ENCODE data around the gene FTSJ3. TPM values are rescaled to one million over a fixed set of nuclear protein-coding genes. Genes with fewer than 3 reads are reported as not detected.
A peak's percentile ranks its signal among the peaks of the same experiment; 100 is the strongest.

The FTSJ3 gene
- total RNA-seq, 2 donors from 2014 or later, result 22.7 to 30.9 TPM

DNA sequence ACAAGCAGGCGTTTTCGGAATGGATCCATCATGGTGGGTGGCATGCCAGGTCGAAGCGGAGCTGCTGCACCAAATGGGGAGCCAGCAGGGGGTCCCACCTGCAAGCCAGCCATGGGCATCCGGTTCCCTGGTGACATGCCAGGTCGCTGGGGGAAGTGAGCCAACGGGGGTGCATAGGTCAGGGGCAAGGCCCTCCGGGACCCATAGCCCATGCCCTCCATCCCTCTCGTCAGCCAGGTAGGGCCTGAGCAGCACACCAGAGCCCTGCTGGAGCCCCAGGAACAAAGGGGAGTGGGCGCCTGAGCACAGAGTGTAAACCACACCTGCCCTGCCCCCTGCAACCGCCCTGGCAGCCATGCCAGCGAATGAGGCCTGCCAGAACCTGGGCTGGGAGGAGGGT is 10.0 kb upstream of the FTSJ3 start:
- ATAC-seq (no peak), DNase-seq (no peak)
- H3K27ac ChIP-seq, result peak overlapping the region; percentile 68 to 94 (median 90)
- H3K27me3 ChIP-seq, result no peaks in the 10 kb centered on the region
- intact Hi-C loops (cut with DNase I), result loop anchor here (10.0 kb wide), 1 partner anchor 63 kb away; the partner anchor contains the start of genes CCDC47 and DDX42
- no peaks in the 10 kb centered on the region for H3K9me3 ChIP-seq
- no peak overlapping the region for H3K4me3 ChIP-seq
- 76 to 87% methylated on average over 5 to 12 of the region's 12 CpGs for WGBS, 2 donors
- peaks cover 11 to 26% of the 10 kb centered on the region in 2 donors for H3K36me3 ChIP-seq (replicated peaks in 1 of 2; ENCODE audit: insufficient read depth in 1 of 2, low read depth in 2 of 2)
- peaks cover 60% of the 10 kb centered on the region for H3K4me1 ChIP-seq
- TF ChIP-seq POLR2A (IDR thresholded peaks at IDR 0.05), result no peak
- no peak for TF ChIP-seq CTCF (IDR thresholded peaks at IDR 0.05)

- ATAC-seq, result no peak
- 87 to 90% methylated on average over 7 of the region's 7 CpGs for WGBS, 2 donors
- intact Hi-C loops (cut with DNase I), result loop anchor here (10.0 kb wide), 1 partner anchor 62 kb away; the partner anchor contains the start of genes CCDC47 and DDX42
Measured at GRCh38 chr17:63836811-63837210, 9.3 kb upstream of the FTSJ3 start.

DNA sequence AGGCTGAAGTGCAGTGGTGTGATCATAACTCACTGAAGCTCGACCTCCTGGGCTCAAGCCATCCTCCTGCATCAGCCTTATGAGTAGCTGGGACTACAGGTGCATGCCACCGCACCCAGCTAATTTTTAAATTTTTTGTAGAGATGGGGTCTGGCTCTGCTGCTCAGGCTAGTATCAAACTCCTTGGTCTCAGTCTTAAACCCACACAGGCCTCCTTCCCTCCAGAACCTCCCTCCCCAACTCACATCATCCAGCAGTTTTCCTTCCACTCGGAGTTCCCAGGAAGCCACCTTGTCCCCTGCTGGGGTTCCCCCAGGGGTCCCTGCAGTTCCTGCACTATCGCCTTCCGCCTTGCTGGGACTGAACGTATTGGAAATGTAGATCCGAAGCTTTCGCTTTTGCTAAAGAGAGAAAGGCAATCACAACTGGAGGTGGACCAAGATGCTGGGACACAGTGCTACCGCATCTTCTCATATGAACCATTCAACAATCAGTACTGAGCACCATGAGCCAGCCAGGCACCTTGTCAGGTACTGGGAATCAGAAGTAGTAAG is 7.8 kb upstream of the FTSJ3 start:
- Histone ChIP-seq H3K4me1 (peaks cover 46% of the 10 kb centered on the region), H3K9me3 (no peaks in the 10 kb centered on the region), H3K4me3 (no peak overlapping the region), H3K36me3 (replicated peaks in 1 of 2; ENCODE audit: insufficient read depth in 1 of 2, low read depth in 2 of 2) (peaks cover 11 to 43% of the 10 kb centered on the region in 2 donors), H3K27me3 (no peaks in the 10 kb centered on the region), H3K27ac (peak overlapping the region in 1 of 4 donors; percentile 40)
- 78 to 88% methylated on average over 9 of the region's 9 CpGs for WGBS, 2 donors
- TF ChIP-seq POLR2A (IDR thresholded peaks at IDR 0.05) (no peak), CTCF (IDR thresholded peaks at IDR 0.05) (no peak)
- ATAC-seq (no peak), DNase-seq (no peak)
- intact Hi-C loops (cut with DNase I), result loop anchor here (10.0 kb wide), 1 partner anchor 60 kb away; the partner anchor contains the start of genes CCDC47 and DDX42

More at GRCh38 chr17:63836811-63837210, 9.3 kb upstream of the FTSJ3 start:
- Histone ChIP-seq H3K4me3 (no peak overlapping the region), H3K27me3 (no peaks in the 10 kb centered on the region), H3K27ac (peak overlapping the region in 3 of 4 donors; percentile 87 to 94 (median 92)), H3K4me1 (peaks cover 60% of the 10 kb centered on the region), H3K36me3 (replicated peaks in 1 of 2; ENCODE audit: insufficient read depth in 1 of 2, low read depth in 2 of 2) (peaks cover 11 to 32% of the 10 kb centered on the region in 2 donors), H3K9me3 (no peaks in the 10 kb centered on the region)
- TF ChIP-seq POLR2A (IDR thresholded peaks at IDR 0.05) (no peak), CTCF (IDR thresholded peaks at IDR 0.05) (no peak)
- no peak for DNase-seq

GRCh38 chr17:63834431-63835166 is 7.1 kb upstream of the FTSJ3 start:
- ATAC-seq, result no peak
- intact Hi-C loops (cut with DNase I), result loop anchor here (10.0 kb wide), 1 partner anchor 60 kb away; the partner anchor contains the start of genes CCDC47 and DDX42
- no peaks in the 10 kb centered on the region for H3K9me3 ChIP-seq
- H3K27me3 ChIP-seq, result no peaks in the 10 kb centered on the region
- H3K27ac ChIP-seq, result peak overlapping the region in 1 of 4 donors; percentile 40
- H3K4me1 ChIP-seq, result peaks cover 43% of the 10 kb centered on the region
- peaks cover 11 to 43% of the 10 kb centered on the region in 2 donors for H3K36me3 ChIP-seq (replicated peaks in 1 of 2; ENCODE audit: insufficient read depth in 1 of 2, low read depth in 2 of 2)
- peak; percentile 53 to 77 (median 58) for DNase-seq
- H3K4me3 ChIP-seq, result no peak overlapping the region
- TF ChIP-seq CTCF (IDR thresholded peaks at IDR 0.05), result peak in 6 of 7 experiments; percentile 18 to 55 (median 38)
- TF ChIP-seq POLR2A (IDR thresholded peaks at IDR 0.05), result no peak
- WGBS, 2 donors, result 31 to 36% methylated on average over 9 to 13 of the region's 13 CpGs
